ENCODE measurements around the gene PALB2.

Gene PALB2

DNA sequence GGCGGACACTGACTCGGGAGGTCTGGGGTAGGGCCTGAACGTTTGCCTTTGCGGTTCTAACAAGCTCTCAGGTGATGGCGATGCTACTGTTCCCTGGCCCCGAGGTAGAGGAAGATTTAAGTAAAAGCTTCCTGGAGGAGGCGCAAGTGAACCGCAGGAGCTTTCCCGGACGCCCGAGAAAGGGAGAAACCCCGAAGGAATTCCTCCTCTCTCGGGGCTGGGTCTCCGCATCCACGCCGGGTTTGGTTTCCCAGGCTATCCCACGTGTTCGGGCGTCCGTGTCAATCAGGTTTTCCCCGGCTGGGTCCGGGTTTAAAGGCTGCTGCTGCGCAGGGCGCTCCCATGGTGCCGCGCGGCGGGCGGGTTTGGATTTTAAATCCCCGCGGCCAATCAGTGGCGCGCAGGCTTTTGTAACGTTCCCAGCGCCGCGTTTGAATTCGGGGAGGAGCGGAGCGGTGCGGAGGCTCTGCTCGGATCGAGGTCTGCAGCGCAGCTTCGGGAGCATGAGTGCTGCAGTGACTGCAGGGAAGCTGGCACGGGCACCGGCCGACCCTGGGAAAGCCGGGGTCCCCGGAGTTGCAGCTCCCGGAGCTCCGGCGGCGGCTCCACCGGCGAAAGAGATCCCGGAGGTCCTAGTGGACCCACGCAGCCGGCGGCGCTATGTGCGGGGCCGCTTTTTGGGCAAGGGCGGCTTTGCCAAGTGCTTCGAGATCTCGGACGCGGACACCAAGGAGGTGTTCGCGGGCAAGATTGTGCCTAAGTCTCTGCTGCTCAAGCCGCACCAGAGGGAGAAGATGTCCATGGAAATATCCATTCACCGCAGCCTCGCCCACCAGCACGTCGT is 37.5 kb upstream of the PALB2 start, which contains the start of gene PLK1:
Gene PLK1, plus strand, starts transcription at position 460 of the 844 bp plus-strand sequence. Its CDS starts 44 bp downstream, at position 504.
- H3K4me2 ChIP-seq (ENCODE audit: low read length, poor library complexity, severe bottlenecking), result peak within 1 kb of the TSS; percentile 99
- H3K14ac ChIP-seq (ENCODE audit: low read length in 2 of 2), result peak within 1 kb of the TSS in 1 of 2 experiments; percentile 87
- H2AFZ ChIP-seq (ENCODE audit: low read depth, low read length), result no peak within 1 kb of the TSS
- no peak within 1 kb of the TSS for H2BK15ac ChIP-seq (ENCODE audit: low read depth, poor library complexity, severe bottlenecking)
- no peaks in the 10 kb centered on the region for H3K9me3 ChIP-seq (ENCODE audit: control insufficient read depth, low read length)
- H2BK5ac ChIP-seq (ENCODE audit: low read depth, low read length, poor library complexity, severe bottlenecking), result peak within 1 kb of the TSS; percentile 21
- H3K9ac ChIP-seq (ENCODE audit: low read length), result peak within 1 kb of the TSS; percentile 91
- H4K8ac ChIP-seq (ENCODE audit: low read length), result no peak within 1 kb of the TSS
- H2BK12ac ChIP-seq (ENCODE audit: low read length in 2 of 2), result no peak within 1 kb of the TSS
- H3K4me1 ChIP-seq (ENCODE audit: control insufficient read depth, insufficient read depth, low read depth, low read length), result peaks cover 27% of the 10 kb centered on the region
- H3K36me3 ChIP-seq (ENCODE audit: control insufficient read depth in 1 of 2, insufficient read depth in 2 of 2, low read depth in 1 of 2, low read length in 2 of 2), result peaks cover 34 to 51% of the 10 kb centered on the region in 2 experiments
- peak within 1 kb of the TSS; percentile 35 to 42 for H3K4ac ChIP-seq (ENCODE audit: low read depth in 1 of 2, low read length in 2 of 2)
- H2BK120ac ChIP-seq (ENCODE audit: low read depth, low read length), result no peak within 1 kb of the TSS
- peak within 1 kb of the TSS in 1 of 2 experiments; percentile 54 for H3K18ac ChIP-seq (ENCODE audit: low read depth in 1 of 2, low read length in 2 of 2)
- H3K23ac ChIP-seq (ENCODE audit: low read length in 2 of 2), result peak within 1 kb of the TSS in 1 of 2 experiments; percentile 70
- peak; percentile 85 for DNase-seq
- peak within 1 kb of the TSS; percentile 66 to 79 for H3K4me3 ChIP-seq (ENCODE audit: insufficient read depth in 1 of 2, low read depth in 1 of 2, low read length in 2 of 2)
- 2% methylated on average over 75 of the region's 75 CpGs for WGBS
- H3K27ac ChIP-seq (ENCODE audit: low read length, poor library complexity, severe bottlenecking), result peak within 1 kb of the TSS; percentile 37
- H3K27me3 ChIP-seq (ENCODE audit: control insufficient read depth in 1 of 2, insufficient read depth in 1 of 2, low read length in 2 of 2), result no peaks in the 10 kb centered on the region
- H4K91ac ChIP-seq (ENCODE audit: low read length), result no peak within 1 kb of the TSS
- peak within 1 kb of the TSS; percentile 16 for H2AK5ac ChIP-seq (ENCODE audit: low read length, severe bottlenecking)
- peaks cover 37% of the 10 kb centered on the region for H3K79me1 ChIP-seq (replicated peaks; ENCODE audit: low read length, poor library complexity, severe bottlenecking)

DNA sequence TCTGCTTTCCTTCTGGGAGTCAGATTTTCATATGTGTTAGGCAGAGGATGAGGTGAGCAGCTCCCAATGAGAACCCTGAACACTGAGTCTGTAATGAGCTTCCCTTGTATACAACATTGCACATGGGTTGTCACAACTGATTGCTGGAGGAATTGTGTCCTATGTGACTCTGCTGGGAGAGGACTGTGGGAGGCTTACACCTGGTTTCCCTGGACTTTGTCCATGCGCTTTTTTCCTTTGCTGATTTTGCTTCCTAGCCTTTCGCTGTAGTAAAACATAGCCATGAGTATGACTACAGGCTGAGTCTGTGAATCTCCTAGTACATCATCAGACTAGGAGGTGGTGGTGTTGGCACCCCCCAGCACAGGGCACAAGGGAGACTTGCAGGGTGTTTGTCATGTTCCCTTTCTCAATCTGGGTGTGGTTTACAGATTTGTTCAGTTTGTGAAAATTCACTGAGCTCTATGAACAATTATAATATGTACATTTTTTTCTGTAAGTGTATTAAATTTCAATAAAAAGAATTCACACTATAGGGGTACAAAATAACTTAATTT is 35.9 kb upstream of the PALB2 start:
- Histone ChIP-seq H3K23ac (ENCODE audit: low read length in 2 of 2) (no peak overlapping the region), H3K9ac (ENCODE audit: low read length) (peak overlapping the region; percentile 51), H3K27ac (ENCODE audit: low read length, poor library complexity, severe bottlenecking) (no peak overlapping the region), H2BK15ac (ENCODE audit: low read depth, poor library complexity, severe bottlenecking) (no peak overlapping the region), H4K8ac (ENCODE audit: low read length) (no peak overlapping the region), H3K18ac (ENCODE audit: low read depth in 1 of 2, low read length in 2 of 2) (no peak overlapping the region), H4K91ac (ENCODE audit: low read length) (no peak overlapping the region), H2AK5ac (ENCODE audit: low read length, severe bottlenecking) (no peak overlapping the region), H2BK120ac (ENCODE audit: low read depth, low read length) (no peak overlapping the region), H3K4me3 (ENCODE audit: insufficient read depth in 1 of 2, low read depth in 1 of 2, low read length in 2 of 2) (peak overlapping the region in 1 of 2 experiments; percentile 30), H3K9me3 (ENCODE audit: control insufficient read depth, low read length) (no peaks in the 10 kb centered on the region), H3K14ac (ENCODE audit: low read length in 2 of 2) (no peak overlapping the region), H2BK5ac (ENCODE audit: low read depth, low read length, poor library complexity, severe bottlenecking) (no peak overlapping the region), H3K27me3 (ENCODE audit: control insufficient read depth in 1 of 2, insufficient read depth in 1 of 2, low read length in 2 of 2) (no peaks in the 10 kb centered on the region), H3K4ac (ENCODE audit: low read depth in 1 of 2, low read length in 2 of 2) (no peak overlapping the region), H3K4me1 (ENCODE audit: control insufficient read depth, insufficient read depth, low read depth, low read length) (peaks cover 21% of the 10 kb centered on the region), H2AFZ (ENCODE audit: low read depth, low read length) (no peak overlapping the region), H3K4me2 (ENCODE audit: low read length, poor library complexity, severe bottlenecking) (no peak overlapping the region), H3K79me1 (replicated peaks; ENCODE audit: low read length, poor library complexity, severe bottlenecking) (peaks cover 36% of the 10 kb centered on the region), H2BK12ac (ENCODE audit: low read length in 2 of 2) (no peak overlapping the region), H3K36me3 (ENCODE audit: control insufficient read depth in 1 of 2, insufficient read depth in 2 of 2, low read depth in 1 of 2, low read length in 2 of 2) (peaks cover 31 to 51% of the 10 kb centered on the region in 2 experiments)
- no peak for DNase-seq
- WGBS, result 97% methylated on average over 2 of the region's 2 CpGs

DNA sequence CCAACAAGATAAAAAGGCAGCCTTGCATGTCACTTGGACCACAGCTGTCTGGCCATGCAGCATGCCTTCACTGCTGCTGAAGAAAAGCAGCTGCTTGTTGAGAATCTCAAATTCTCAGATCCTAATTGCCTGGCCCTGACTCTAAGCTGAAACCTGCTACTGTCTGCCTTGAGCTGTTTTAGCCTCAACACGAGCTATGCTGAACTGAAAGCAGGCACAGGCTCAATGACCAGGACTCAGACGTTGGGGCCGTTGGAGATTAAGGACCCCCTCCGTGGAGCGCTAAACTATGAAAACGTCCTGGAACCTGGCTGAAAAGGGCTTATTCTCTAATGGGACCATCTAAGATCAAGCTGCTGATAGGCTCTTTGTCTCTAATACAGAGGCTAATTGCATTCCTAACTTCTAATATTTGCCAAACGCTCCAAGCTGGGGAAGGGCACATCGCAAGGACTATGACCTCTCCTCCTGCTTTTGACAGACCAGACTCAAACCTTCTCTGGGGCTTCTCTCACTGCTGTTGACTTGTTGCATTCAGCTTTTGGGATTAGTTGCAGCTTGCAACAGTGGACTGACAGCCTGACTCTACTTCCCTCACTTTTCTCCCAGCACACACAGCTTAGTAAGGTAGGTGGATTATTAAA is 33.0 kb upstream of the PALB2 start:
- Histone ChIP-seq H3K79me1 (replicated peaks; ENCODE audit: low read length, poor library complexity, severe bottlenecking) (peaks cover 38% of the 10 kb centered on the region), H2BK120ac (ENCODE audit: low read depth, low read length) (no peak overlapping the region), H2BK15ac (ENCODE audit: low read depth, poor library complexity, severe bottlenecking) (no peak overlapping the region), H3K4me1 (ENCODE audit: control insufficient read depth, insufficient read depth, low read depth, low read length) (peaks cover 20% of the 10 kb centered on the region), H3K4ac (ENCODE audit: low read depth in 1 of 2, low read length in 2 of 2) (no peak overlapping the region), H4K91ac (ENCODE audit: low read length) (no peak overlapping the region), H3K4me2 (ENCODE audit: low read length, poor library complexity, severe bottlenecking) (no peak overlapping the region), H4K8ac (ENCODE audit: low read length) (no peak overlapping the region), H2BK12ac (ENCODE audit: low read length in 2 of 2) (no peak overlapping the region), H2AK5ac (ENCODE audit: low read length, severe bottlenecking) (no peak overlapping the region), H2BK5ac (ENCODE audit: low read depth, low read length, poor library complexity, severe bottlenecking) (no peak overlapping the region), H3K27ac (ENCODE audit: low read length, poor library complexity, severe bottlenecking) (no peak overlapping the region), H3K18ac (ENCODE audit: low read depth in 1 of 2, low read length in 2 of 2) (no peak overlapping the region), H3K23ac (ENCODE audit: low read length in 2 of 2) (no peak overlapping the region), H3K4me3 (ENCODE audit: insufficient read depth in 1 of 2, low read depth in 1 of 2, low read length in 2 of 2) (no peak overlapping the region), H3K27me3 (ENCODE audit: control insufficient read depth in 1 of 2, insufficient read depth in 1 of 2, low read length in 2 of 2) (no peaks in the 10 kb centered on the region), H3K9ac (ENCODE audit: low read length) (no peak overlapping the region), H3K36me3 (ENCODE audit: control insufficient read depth in 1 of 2, insufficient read depth in 2 of 2, low read depth in 1 of 2, low read length in 2 of 2) (peaks cover 27 to 45% of the 10 kb centered on the region in 2 experiments), H2AFZ (ENCODE audit: low read depth, low read length) (no peak overlapping the region), H3K9me3 (ENCODE audit: control insufficient read depth, low read length) (no peaks in the 10 kb centered on the region), H3K14ac (ENCODE audit: low read length in 2 of 2) (no peak overlapping the region)
- WGBS, result 90% methylated on average over 8 of the region's 8 CpGs
- no peak for DNase-seq
